ENCODE results near the gene C20orf144. TPM values are rescaled to one million over a fixed set of nuclear protein-coding genes. Genes with fewer than 3 reads are reported as not detected.
"Not testable (repeated sequence)": the region's sequence is repeated elsewhere in the genome, so short reads cannot be mapped to it uniquely, and the experiment has no call there.

Gene C20orf144
- total RNA-seq, 2 donors from 2014 or later: 0.30 TPM; not detected in 1

DNA sequence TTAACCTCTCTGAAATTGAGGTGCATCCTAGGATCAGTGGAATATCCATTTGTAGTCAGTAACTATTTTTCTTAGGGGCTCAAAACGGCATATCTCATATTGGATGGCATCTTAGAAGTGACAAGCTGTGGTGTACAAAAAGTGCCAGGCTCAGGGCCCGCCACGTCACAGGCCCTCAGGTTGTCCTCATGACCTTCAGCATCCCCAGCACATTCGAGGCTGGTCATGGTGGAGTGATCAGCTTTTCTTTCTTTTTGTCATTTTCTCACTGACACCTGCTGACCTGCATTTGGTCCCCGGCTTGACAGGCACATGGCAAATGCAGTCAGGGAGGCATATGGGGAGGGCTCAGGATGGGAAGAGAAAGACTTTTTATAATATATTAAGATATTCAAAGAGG, 31.2 kb downstream of the C20orf144 start:
- intact Hi-C loops (cut with DNase I): no loop called here
- no peaks in the 10 kb centered on the region for H3K27me3 ChIP-seq
- H3K4me1 ChIP-seq: no peaks in the 10 kb centered on the region
- H3K4me3 ChIP-seq: no peak overlapping the region
- no peak for DNase-seq
- H3K27ac ChIP-seq: no peak overlapping the region
- no peak overlapping the region for H3K9ac ChIP-seq (ENCODE audit: low read depth in 2 of 2, low read length in 2 of 2)
- H3K36me3 ChIP-seq: no peaks in the 10 kb centered on the region
- TF ChIP-seq, protein P1, sequence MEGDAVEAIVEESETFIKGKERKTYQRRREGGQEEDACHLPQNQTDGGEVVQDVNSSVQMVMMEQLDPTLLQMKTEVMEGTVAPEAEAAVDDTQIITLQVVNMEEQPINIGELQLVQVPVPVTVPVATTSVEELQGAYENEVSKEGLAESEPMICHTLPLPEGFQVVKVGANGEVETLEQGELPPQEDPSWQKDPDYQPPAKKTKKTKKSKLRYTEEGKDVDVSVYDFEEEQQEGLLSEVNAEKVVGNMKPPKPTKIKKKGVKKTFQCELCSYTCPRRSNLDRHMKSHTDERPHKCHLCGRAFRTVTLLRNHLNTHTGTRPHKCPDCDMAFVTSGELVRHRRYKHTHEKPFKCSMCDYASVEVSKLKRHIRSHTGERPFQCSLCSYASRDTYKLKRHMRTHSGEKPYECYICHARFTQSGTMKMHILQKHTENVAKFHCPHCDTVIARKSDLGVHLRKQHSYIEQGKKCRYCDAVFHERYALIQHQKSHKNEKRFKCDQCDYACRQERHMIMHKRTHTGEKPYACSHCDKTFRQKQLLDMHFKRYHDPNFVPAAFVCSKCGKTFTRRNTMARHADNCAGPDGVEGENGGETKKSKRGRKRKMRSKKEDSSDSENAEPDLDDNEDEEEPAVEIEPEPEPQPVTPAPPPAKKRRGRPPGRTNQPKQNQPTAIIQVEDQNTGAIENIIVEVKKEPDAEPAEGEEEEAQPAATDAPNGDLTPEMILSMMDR (IDR thresholded peaks at IDR 0.05): no peak
- H3K9me3 ChIP-seq: no peaks in the 10 kb centered on the region

DNA sequence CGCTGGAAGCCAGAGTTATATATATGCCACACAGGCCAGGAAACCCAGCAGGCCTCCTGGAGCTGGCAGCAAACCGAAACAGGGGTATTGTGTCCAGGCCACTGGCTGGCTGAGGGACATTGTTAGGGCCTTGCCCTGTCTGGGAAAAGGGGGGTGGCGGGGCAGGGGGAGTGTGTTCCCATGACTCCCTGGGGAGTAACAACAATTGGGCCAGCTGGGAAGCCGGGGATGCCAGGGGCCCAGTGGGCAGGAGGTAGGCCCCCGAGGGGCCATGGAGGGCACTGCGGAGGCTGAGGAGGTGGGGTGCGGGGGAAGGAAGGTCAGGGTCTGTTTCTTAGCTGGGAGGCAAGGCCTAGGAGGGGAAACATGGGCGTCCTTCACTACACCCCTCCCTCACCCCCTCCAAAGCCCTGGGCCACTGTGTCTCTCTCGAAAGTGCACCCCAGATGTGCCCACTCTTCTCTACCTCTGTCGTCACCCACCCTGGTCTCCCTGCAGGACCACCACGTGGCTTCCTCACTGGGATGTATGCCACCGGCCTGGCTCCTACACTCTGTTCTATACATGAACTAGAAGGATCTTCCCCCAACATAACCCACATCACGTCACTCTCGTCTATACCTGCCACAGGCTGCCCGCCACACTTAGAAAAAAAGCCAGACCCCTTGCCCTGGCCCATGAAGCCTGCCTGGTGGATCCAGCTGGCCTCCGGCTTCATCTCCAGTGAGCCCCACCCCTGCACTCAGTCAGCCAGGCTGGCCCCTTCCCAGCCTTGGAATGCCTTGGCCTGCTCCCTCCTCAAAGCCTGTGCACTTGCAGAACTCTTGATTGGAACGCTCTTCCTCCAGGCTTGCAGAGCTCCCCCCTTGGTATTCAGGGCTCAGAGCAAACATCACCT, 31.9 kb downstream of the C20orf144 start:
- peak; percentile 41 for DNase-seq
- Histone ChIP-seq H3K36me3 (no peaks in the 10 kb centered on the region), H3K9me3 (no peaks in the 10 kb centered on the region), H3K27me3 (no peaks in the 10 kb centered on the region), H3K9ac (ENCODE audit: low read depth in 2 of 2, low read length in 2 of 2) (no peak overlapping the region), H3K4me1 (no peaks in the 10 kb centered on the region), H3K4me3 (no peak overlapping the region), H3K27ac (no peak overlapping the region)
- intact Hi-C loops (cut with DNase I): no loop called here
- TF ChIP-seq, protein P1 (IDR thresholded peaks at IDR 0.05): no peak

DNA sequence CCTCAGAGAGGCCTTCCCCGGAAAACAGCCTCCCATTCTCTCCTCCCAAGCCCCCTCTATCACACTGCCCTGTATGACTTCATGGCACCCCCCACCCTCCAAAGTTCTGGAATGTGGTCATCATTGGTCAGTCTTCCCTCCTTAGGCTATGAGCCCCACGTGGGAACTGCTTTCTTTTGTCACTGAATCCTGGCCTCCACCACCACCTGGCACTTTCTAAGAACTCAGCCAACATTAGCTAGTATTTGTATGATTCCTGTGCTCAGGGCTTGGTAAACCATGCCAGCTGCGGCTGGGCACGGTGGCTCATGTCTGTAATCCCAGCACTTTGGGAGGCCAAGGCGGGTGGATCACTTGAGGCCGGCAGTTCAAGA, 32.5 kb downstream of the C20orf144 start:
- Histone ChIP-seq H3K27ac (no peak overlapping the region), H3K36me3 (no peaks in the 10 kb centered on the region), H3K27me3 (no peaks in the 10 kb centered on the region), H3K9me3 (no peaks in the 10 kb centered on the region), H3K9ac (ENCODE audit: low read depth in 2 of 2, low read length in 2 of 2) (no peak overlapping the region), H3K4me1 (no peaks in the 10 kb centered on the region), H3K4me3 (no peak overlapping the region)
- intact Hi-C loops (cut with DNase I): no loop called here
- TF ChIP-seq, protein P1 (IDR thresholded peaks at IDR 0.05): no peak
- no peak for DNase-seq

DNA sequence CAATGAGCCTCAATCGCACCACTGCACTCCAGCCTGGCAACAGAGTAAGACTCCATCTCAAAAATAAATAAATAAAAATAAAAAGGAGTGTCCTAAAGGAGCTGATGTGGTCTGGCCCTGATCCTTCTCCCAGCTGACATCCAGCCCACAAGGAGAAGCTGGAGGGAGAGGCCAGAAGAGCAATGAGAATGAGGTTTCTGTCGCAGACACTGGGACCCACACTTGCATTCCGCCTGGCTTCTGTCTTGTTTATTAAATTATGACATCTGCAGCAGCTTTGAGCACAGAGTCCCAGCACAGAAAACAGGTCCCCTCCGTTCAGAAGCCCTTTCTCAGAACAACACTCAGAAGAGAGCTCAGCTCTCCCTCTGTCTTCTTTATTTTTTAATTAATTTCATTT, 34.3 kb downstream of the C20orf144 start:
- no peaks in the 10 kb centered on the region for H3K27me3 ChIP-seq
- H3K36me3 ChIP-seq: no peaks in the 10 kb centered on the region
- intact Hi-C loops (cut with DNase I): no loop called here
- H3K9me3 ChIP-seq: no peaks in the 10 kb centered on the region
- DNase-seq: no peak
- no peak overlapping the region for H3K27ac ChIP-seq
- no peak overlapping the region for H3K4me3 ChIP-seq
- no peak overlapping the region for H3K9ac ChIP-seq (ENCODE audit: low read depth in 2 of 2, low read length in 2 of 2)
- TF ChIP-seq, protein P1 (IDR thresholded peaks at IDR 0.05): no peak
- H3K4me1 ChIP-seq: no peaks in the 10 kb centered on the region

DNA sequence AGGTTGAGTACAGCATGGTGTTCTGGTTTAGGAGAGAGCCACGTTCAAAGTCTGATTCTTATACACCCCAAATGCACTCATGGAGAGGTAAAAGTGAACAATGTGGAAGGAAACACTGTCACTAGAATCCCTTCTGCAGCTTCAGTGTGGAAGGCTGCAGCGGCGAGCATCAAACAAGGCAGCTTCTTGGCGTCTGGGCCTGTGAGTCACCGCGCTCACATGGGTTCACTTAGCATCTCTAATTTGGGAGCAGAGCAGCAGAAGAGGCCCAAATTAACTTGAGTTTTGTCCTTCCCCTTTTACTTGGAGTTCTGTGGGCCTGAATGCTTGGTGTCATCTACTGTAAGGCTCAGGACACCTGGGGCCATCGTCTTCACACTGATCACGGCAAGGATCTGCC, 35.0 kb downstream of the C20orf144 start:
- no peaks in the 10 kb centered on the region for H3K36me3 ChIP-seq
- H3K9ac ChIP-seq (ENCODE audit: low read depth in 2 of 2, low read length in 2 of 2): no peak overlapping the region
- H3K27me3 ChIP-seq: no peaks in the 10 kb centered on the region
- H3K9me3 ChIP-seq: no peaks in the 10 kb centered on the region
- H3K4me1 ChIP-seq: no peaks in the 10 kb centered on the region
- TF ChIP-seq, protein P1 (IDR thresholded peaks at IDR 0.05): no peak
- intact Hi-C loops (cut with DNase I): no loop called here
- H3K4me3 ChIP-seq: no peak overlapping the region
- no peak overlapping the region for H3K27ac ChIP-seq
- DNase-seq: no peak

DNA sequence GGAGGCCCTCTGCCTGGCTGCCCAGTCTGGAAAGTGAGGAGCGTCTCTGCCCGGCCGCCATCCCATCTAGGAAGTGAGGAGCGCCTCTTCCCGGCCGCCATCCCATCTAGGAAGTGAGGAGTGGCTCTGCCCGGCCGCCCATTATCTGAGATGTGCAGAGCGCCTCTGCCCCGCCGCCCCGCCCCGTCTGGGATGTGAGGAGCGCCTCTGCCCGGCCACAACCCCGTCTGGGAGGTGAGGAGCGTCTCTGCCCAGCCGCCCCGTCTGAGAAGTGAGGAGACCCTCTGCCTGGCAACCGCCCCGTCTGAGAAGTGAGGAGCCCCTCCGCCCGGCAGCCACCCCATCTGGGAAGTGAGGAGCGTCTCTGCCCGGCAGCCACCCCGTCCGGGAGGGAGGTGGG, 36.8 kb downstream of the C20orf144 start:
- H3K36me3 ChIP-seq; DNase-seq; H3K27ac ChIP-seq; H3K4me3 ChIP-seq; intact Hi-C loops (cut with DNase I); H3K9ac ChIP-seq (ENCODE audit: low read depth in 2 of 2, low read length in 2 of 2); H3K4me1 ChIP-seq; H3K9me3 ChIP-seq; H3K27me3 ChIP-seq: not testable (repeated sequence)

DNA sequence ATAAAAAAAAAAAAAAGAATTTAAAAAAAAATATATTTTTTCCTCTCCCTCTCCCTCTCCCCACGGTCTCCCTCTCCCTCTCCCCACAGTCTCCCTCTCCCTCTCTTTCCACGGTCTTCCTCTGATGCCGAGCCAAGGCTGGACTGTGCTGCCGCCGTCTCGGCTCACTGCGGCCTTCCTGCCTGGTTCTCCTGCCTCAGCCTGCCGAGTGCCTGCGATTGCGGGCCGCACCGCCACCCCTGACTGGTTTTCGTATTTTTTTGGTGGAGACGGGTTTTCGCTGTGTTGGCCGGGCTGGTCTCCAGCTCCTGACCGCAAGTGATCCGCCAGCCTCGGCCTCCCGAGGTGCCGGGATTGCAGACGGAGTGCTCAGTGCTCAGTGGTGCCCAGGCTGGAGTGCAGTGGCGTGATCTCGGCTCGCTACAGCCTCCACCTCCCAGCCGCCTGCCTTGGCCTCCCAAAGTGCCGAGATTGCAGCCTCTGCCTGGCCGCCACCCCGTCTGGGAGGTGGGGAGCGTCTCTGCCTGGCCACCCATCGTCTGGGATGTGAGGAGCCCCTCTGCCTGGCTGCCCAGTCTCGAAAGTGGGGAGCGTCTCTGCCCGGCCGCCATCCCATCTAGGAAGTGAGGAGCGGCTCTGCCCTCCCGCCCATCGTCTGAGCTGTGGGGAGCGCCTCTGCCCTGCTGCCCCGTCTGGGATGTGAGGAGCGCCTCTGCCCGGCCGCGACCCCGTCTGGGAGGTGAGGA, 38.7 kb downstream of the C20orf144 start:
- H3K4me3 ChIP-seq; intact Hi-C loops (cut with DNase I); H3K27me3 ChIP-seq; H3K36me3 ChIP-seq; DNase-seq; H3K4me1 ChIP-seq; H3K9me3 ChIP-seq; H3K9ac ChIP-seq (ENCODE audit: low read depth in 2 of 2, low read length in 2 of 2); H3K27ac ChIP-seq: not testable (repeated sequence)

Data from colonic mucosa (tissue), 4 donors.